HepG2 (cell line): ENCODE measurements around the gene VTI1B. TPM values are rescaled to one million over a fixed set of nuclear protein-coding genes. Genes with fewer than 3 reads are reported as not detected.

Experiments used
- AGO1 ChIP-seq: fragments of 200-400 bp; formaldehyde crosslinking; IDR thresholded peaks from 2 replicates; pipeline ENCODE4 v1.6.1; 2017; ENCODE audit warnings: mild to moderate bottlenecking, low read depth, low read length, moderate library complexity; ENCODE audit not compliant: poor library complexity, severe bottlenecking
- ATF4 ChIP-seq, 2 experiments: fragments of 450-650 bp in 1 of 2; sonication (generic) in 1 of 2; formaldehyde crosslinking; IDR thresholded peaks; 2 replicates each; pipeline versions ENCODE4 v1.5.0 to v1.8.0; 2020 to 2022; ENCODE audit warnings: mild to moderate bottlenecking in 1 of 2, missing genetic modification reagents in 1 of 2
- CREB1 ChIP-seq, 2 experiments: fragments of 450-650 bp in 1 of 2; IDR thresholded peaks; 2 replicates each; pipeline ENCODE4 v1.6.1; 2016 to 2017; ENCODE audit warnings: control low read depth in 1 of 2, mild to moderate bottlenecking in 1 of 2, missing compliant biosample characterization in 1 of 2, missing genetic modification characterization in 1 of 2
- GABPB1 ChIP-seq: IDR thresholded peaks from 2 replicates; pipeline ENCODE4 v1.6.1; 2016; ENCODE audit warnings: mild to moderate bottlenecking, missing genetic modification reagents, moderate library complexity, missing compliant biosample characterization
- HNRNPH1 ChIP-seq: fragments of 200-400 bp; formaldehyde crosslinking; optimal IDR thresholded peaks from 2 replicates; pipeline ENCODE3; 2017; ENCODE audit warnings: mild to moderate bottlenecking, low read depth, low read length
- HOMEZ ChIP-seq: IDR thresholded peaks from 2 replicates; pipeline ENCODE4 v1.6.1; 2016; ENCODE audit warnings: low read depth
- IRF9 ChIP-seq: sonication (generic); formaldehyde crosslinking; IDR thresholded peaks from 2 replicates; pipeline ENCODE4 v1.8.0; 2022; ENCODE audit warnings: missing genetic modification reagents, mild to moderate bottlenecking, borderline replicate concordance
- LCORL ChIP-seq, 2 experiments: fragments of 450-650 bp in 1 of 2; sonication (generic) in 1 of 2; formaldehyde crosslinking in 1 of 2; IDR thresholded peaks; 2 replicates each; pipeline versions ENCODE4 v1.5.0 to v1.6.1; 2017 to 2020; ENCODE audit warnings: antibody characterized with exemption in 1 of 2, missing genetic modification reagents in 1 of 2
- MBNL3 ChIP-seq: fragments of 250-450 bp; sonication (Bioruptor Pico); conservative IDR thresholded peaks from 2 replicates; pipeline ENCODE4 v1.8.0; 2022; ENCODE audit warnings: mild to moderate bottlenecking, inconsistent platforms
- NCOA5 ChIP-seq: sonication (generic); formaldehyde crosslinking; IDR thresholded peaks from 2 replicates; pipeline ENCODE4 v1.4.0; 2020; ENCODE audit warnings: missing genetic modification reagents
- NFATC3 ChIP-seq: sonication (generic); formaldehyde crosslinking; IDR thresholded peaks from 2 replicates; pipeline ENCODE4 v1.5.1; 2020; ENCODE audit warnings: mild to moderate bottlenecking, missing genetic modification reagents
- PRDM10 ChIP-seq: sonication (generic); formaldehyde crosslinking; IDR thresholded peaks from 2 replicates; pipeline ENCODE4 v1.4.0; 2020; ENCODE audit warnings: low read depth, missing genetic modification reagents
- U2AF2 ChIP-seq: fragments of 200-400 bp; formaldehyde crosslinking; IDR thresholded peaks from 2 replicates; pipeline ENCODE4 v1.6.1; 2017; ENCODE audit warnings: low read depth, mild to moderate bottlenecking, low read length
- YEATS4 ChIP-seq: sonication (generic); formaldehyde crosslinking; IDR thresholded peaks from 2 replicates; pipeline ENCODE4 v1.4.0; 2020; ENCODE audit warnings: missing genetic modification reagents, borderline replicate concordance
- ZNF510 ChIP-seq: sonication (generic); formaldehyde crosslinking; IDR thresholded peaks from 2 replicates; pipeline ENCODE4 v1.4.0; 2020; ENCODE audit warnings: low read depth, mild to moderate bottlenecking, missing genetic modification reagents
- ZNF709 ChIP-seq: sonication (generic); formaldehyde crosslinking; IDR thresholded peaks from 2 replicates; pipeline ENCODE4 v1.5.0; 2020; ENCODE audit warnings: mild to moderate bottlenecking, missing genetic modification reagents
- ZNF770 ChIP-seq: sonication (generic); formaldehyde crosslinking; IDR thresholded peaks from 2 replicates; pipeline ENCODE4 v1.5.0; 2020; ENCODE audit warnings: mild to moderate bottlenecking, missing genetic modification reagents
- ZNF777 ChIP-seq: sonication (generic); formaldehyde crosslinking; IDR thresholded peaks from 2 replicates; pipeline ENCODE4 v1.4.0; 2020; ENCODE audit warnings: missing genetic modification reagents
- polyA plus RNA-seq, 8 experiments: library from polyadenylated mRNA; depleted of rRNA in 3 of 8; stranded (reverse) in 7 of 8; unstranded in 1 of 8; fragments of >200 nt; fragmentation: Illumina TruSeq in 4 of 8; extraction: Trizol in 4 of 8; gene quantifications; 2 replicates each; pipeline versions ENCODE4 v1.2.1 to v1.2.3, GENCODE V29; 2011 to 2016; ENCODE audit warnings: low read depth in 4 of 8, missing spikeins in 1 of 8, mixed read lengths in 1 of 8; ENCODE audit not compliant: insufficient read depth in 1 of 8
- total RNA-seq, 5 experiments: library from RNA; depleted of rRNA; stranded (reverse); fragments of >200 nt; fragmentation: Illumina TruSeq; extraction: Trizol; gene quantifications; 2 replicates each; pipeline ENCODE4 v1.2.3, GENCODE V29; 2016; ENCODE audit warnings: low read depth in 1 of 5

The VTI1B gene
- total and polyA plus RNA-seq, 2 of the 13 experiments (the other 11 are each of a cell fraction or from before 2014, with no cell fraction given): 39.0 to 103 TPM

- TF ChIP-seq IRF9 (CRISPR knock-in tag): peak; percentile 74; the same call in 1 of the 2 replicates
- TF ChIP-seq ATF4 (CRISPR knock-in tag; IDR thresholded peaks at IDR 0.05): peak in 1 of 2 experiments; percentile 61; a peak in 1 of 4 replicates
- TF ChIP-seq ZNF770 (CRISPR knock-in tag): 0 out of 2 replicates have a peak, but pooled peaks have one; percentile 23
- TF ChIP-seq PRDM10 (CRISPR knock-in tag): 0 out of 2 replicates have a peak, but pooled peaks have one; percentile 28
- TF ChIP-seq MBNL3 (CRISPR knock-in tag): no peak
- no peak; the same call in 1 of the 2 replicates for TF ChIP-seq YEATS4 (CRISPR knock-in tag)
- no peak for TF ChIP-seq LCORL (IDR thresholded peaks at IDR 0.05)
- 0 out of 2 replicates have a peak, but pooled peaks have one; percentile 50 for TF ChIP-seq LCORL (CRISPR knock-in tag; IDR thresholded peaks at IDR 0.05)
- no peak for TF ChIP-seq U2AF2
- TF ChIP-seq AGO1: no peak
- TF ChIP-seq CREB1 (IDR thresholded peaks at IDR 0.05): peak; percentile 100
- TF ChIP-seq CREB1 (CRISPR knock-in tag; IDR thresholded peaks at IDR 0.05): peak; percentile 94
- TF ChIP-seq GABPB1: peak; percentile 87
- no peak for TF ChIP-seq ZNF709 (CRISPR knock-in tag)
- TF ChIP-seq HNRNPH1: no peak
- no peak for TF ChIP-seq NCOA5 (CRISPR knock-in tag)
- no peak for TF ChIP-seq ZNF510 (CRISPR knock-in tag)
- peak; percentile 91 for TF ChIP-seq HOMEZ (CRISPR knock-in tag)
- TF ChIP-seq NFATC3: no peak
- peak; percentile 16; the same call in 1 of the 2 replicates for TF ChIP-seq ZNF777 (CRISPR knock-in tag)
Observed at GRCh38 chr14:67619446-67620216, 54.8 kb downstream of the VTI1B start, which contains the start of gene ARG2 (continued).
